Caco-2 (cell line): Measurements from ENCODE around the gene OPRD1. TPM values are rescaled to one million over a fixed set of nuclear protein-coding genes. Genes with fewer than 3 reads are reported as not detected.
A peak's percentile ranks its signal among the peaks of the same experiment; 100 is the strongest.
"Not testable (repeated sequence)": the region's sequence is repeated elsewhere in the genome, so short reads cannot be mapped to it uniquely, and the experiment has no call there.

Experiments used
- Bru-seq: library from RNA; stranded (reverse); fragments of 400-500 nt; gene quantifications from one replicate; lab custom pipeline; 2021; lab: Mats Ljungman, UMichigan
- BruChase-seq, 2 experiments: library from RNA; stranded (reverse); fragments of 400-500 nt; gene quantifications; one replicate each; lab custom pipeline; 2021; lab: Mats Ljungman, UMichigan
- BruUV-seq: library from RNA; stranded (reverse); fragments of 400-500 nt; replicated peaks from 2 replicates; lab custom pipeline; 2021; lab: Mats Ljungman, UMichigan
- CTCF ChIA-PET: fragments of 300-600 bp; sonication (Branson Sonifier 250); formaldehyde crosslinking; loops from one replicate; lab custom pipeline; 2022; ENCODE audit warnings: antibody characterized with exemption; lab: Charles Lee
- POLR2A ChIA-PET: fragments of 300-600 bp; sonication (Branson Sonifier 250); formaldehyde crosslinking; loops from one replicate; lab custom pipeline; 2022; ENCODE audit warnings: antibody characterized with exemption; lab: Charles Lee
- DNase-seq, 2 experiments: peaks; one replicate each; pipeline versions ENCODE4 v3.0.0 to v3.0.0-alpha.2; 2020 to 2022
- H3K27me3 ChIP-seq: replicated peaks from 2 replicates; pipeline ENCODE4 v1.6.0; 2011; ENCODE audit warnings: low read length; ENCODE audit not compliant: control insufficient read depth, insufficient read depth
- H3K36me3 ChIP-seq: 2 replicates; pipeline ENCODE4 v1.5.1; 2011; ENCODE audit warnings: low read length; ENCODE audit not compliant: control insufficient read depth, insufficient read depth
- H3K4me1 ChIP-seq: fragments of 250-450 bp; sonication (Bioruptor Pico); 2 replicates; pipeline ENCODE4 v1.5.1; 2020; ENCODE audit warnings: mild to moderate bottlenecking
- H3K4me3 ChIP-seq: 2 replicates; pipeline ENCODE4 v1.5.1; 2011; ENCODE audit warnings: low read depth, mild to moderate bottlenecking, control low read depth, low read length
- H3K9me3 ChIP-seq: fragments of 250-450 bp; sonication (Bioruptor Pico); 2 replicates; pipeline ENCODE4 v1.5.1; 2020; ENCODE audit warnings: mild to moderate bottlenecking, moderate library complexity
- H3K27ac Mint-ChIP-seq: one replicate; pipeline ENCODE4 v1.8.0; 2022; ENCODE audit warnings: mixed read lengths; ENCODE audit not compliant: unreplicated experiment
- H3K27me3 Mint-ChIP-seq: one replicate; pipeline ENCODE4 v1.8.0; 2022; ENCODE audit warnings: mixed read lengths; ENCODE audit not compliant: insufficient read depth, unreplicated experiment
- H3K36me3 Mint-ChIP-seq: one replicate; pipeline ENCODE4 v1.8.0; 2022; ENCODE audit warnings: mild to moderate bottlenecking, mixed read lengths; ENCODE audit not compliant: insufficient read depth, unreplicated experiment
- H3K4me1 Mint-ChIP-seq: one replicate; pipeline ENCODE4 v1.8.0; 2022; ENCODE audit warnings: low read depth, mixed read lengths; ENCODE audit not compliant: unreplicated experiment
- H3K4me3 Mint-ChIP-seq: one replicate; pipeline ENCODE4 v1.8.0; 2022; ENCODE audit warnings: mild to moderate bottlenecking, moderate library complexity, mixed read lengths; ENCODE audit not compliant: unreplicated experiment
- H3K9me3 Mint-ChIP-seq: one replicate; pipeline ENCODE4 v1.8.0; 2022; ENCODE audit warnings: mixed read lengths; ENCODE audit not compliant: unreplicated experiment
- intact Hi-C: fragments of 100-400 bp; cut with micrococcal nuclease; formaldehyde crosslinking; loops from one replicate; pipeline ENCODE4 v1.10.0; 2022; ENCODE audit not compliant: unreplicated experiment
- long read RNA-seq: library from polyadenylated mRNA; stranded (forward); transcript quantifications from one replicate; pipeline ENCODE4 v2.0.0, GENCODE V29; 2022
- total RNA-seq: library from RNA; stranded (reverse); gene quantifications from 2 replicates; pipeline ENCODE4 v1.2.3, GENCODE V29; 2022
- TF ChIP-seq, protein P1 (sequence below), 2 experiments: fragments of 200-600 bp in 1 of 2; IDR thresholded peaks; 1 replicate in 1 of 2; 2 replicates in 1 of 2; pipeline versions ENCODE4 v1.5.1 to v1.8.0; 2011 to 2022; ENCODE audit warnings: antibody characterized with exemption in 1 of 2, control low read depth in 1 of 2, inconsistent platforms in 1 of 2, low read depth in 1 of 2, low read length in 1 of 2, mild to moderate bottlenecking in 1 of 2, moderate library complexity in 1 of 2; ENCODE audit not compliant: insufficient read depth in 1 of 2, severe bottlenecking in 1 of 2, unreplicated experiment in 1 of 2

The OPRD1 gene
- 0.07 and 0.12 TPM in 2 replicates for total RNA-seq
- percentile 4 among the genes with signal in this experiment for Bru-seq, nascent RNA
- percentile 10 among the genes with signal in this experiment for BruChase-seq, experiment 1, labeled RNA remaining after a 2-hour chase
- BruChase-seq, experiment 2, labeled RNA remaining after a 6-hour chase: percentile 13 among the genes with signal in this experiment
- long read RNA-seq: 0 reads

DNA sequence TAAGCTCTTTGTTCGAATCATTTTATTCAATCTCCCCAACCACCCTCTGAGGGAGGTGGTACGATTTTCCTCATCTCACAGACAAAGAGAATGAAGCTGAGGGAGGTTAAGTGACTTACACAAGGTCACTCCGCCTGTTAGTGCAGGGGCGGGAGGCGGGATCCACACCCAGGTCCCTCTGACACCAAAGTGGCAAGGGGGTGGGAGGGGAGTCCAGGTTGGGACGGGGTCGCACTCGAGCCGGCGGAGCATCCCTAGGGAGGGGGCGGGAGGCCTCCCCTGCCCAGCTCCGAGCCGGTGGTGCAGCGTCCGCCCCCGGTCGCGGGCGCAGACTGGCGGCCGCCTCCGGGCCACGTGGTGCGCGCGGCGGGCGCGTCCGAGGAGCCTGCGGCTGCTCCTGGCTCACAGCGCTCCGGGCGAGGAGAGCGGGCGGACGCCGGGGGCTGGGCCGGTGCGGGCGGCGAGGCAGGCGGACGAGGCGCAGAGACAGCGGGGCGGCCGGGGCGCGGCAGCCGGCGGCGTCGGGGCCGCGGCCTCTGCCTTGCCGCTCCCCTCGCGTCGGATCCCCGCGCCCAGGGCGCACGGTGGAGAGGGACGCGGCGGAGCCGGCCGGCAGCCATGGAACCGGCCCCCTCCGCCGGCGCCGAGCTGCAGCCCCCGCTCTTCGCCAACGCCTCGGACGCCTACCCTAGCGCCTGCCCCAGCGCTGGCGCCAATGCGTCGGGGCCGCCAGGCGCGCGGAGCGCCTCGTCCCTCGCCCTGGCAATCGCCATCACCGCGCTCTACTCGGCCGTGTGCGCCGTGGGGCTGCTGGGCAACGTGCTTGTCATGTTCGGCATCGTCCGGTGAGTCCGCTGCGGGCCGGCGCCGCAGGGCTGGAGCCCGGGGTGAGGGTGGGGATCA lies at the start of gene OPRD1:
Gene OPRD1 (plus strand): TSS at position 405 of the 903 bp plus-strand sequence. CDS start 214 bp downstream, at position 619.
- Mint-ChIP-seq H3K27me3 (peaks cover 16% of the 10 kb centered on the region), H3K9me3 (no peaks in the 10 kb centered on the region), H3K4me3 (no peak within 1 kb of the TSS), H3K4me1 (no peaks in the 10 kb centered on the region), H3K27ac (no peak within 1 kb of the TSS), H3K36me3 (no peaks in the 10 kb centered on the region)
- POLR2A ChIA-PET: no interaction called here
- CTCF ChIA-PET: no interaction called here
- BruUV-seq: no TSS peak
- intact Hi-C loops: no loop called here
- no peak for DNase-seq
- Histone ChIP-seq H3K27me3 (no peaks in the 10 kb centered on the region), H3K9me3 (no peaks in the 10 kb centered on the region), H3K4me3 (peak within 1 kb of the TSS; percentile 16; the same call in 1 of the 2 replicates), H3K36me3 (no peaks in the 10 kb centered on the region), H3K4me1 (no peaks in the 10 kb centered on the region)
- TF ChIP-seq, protein P1, sequence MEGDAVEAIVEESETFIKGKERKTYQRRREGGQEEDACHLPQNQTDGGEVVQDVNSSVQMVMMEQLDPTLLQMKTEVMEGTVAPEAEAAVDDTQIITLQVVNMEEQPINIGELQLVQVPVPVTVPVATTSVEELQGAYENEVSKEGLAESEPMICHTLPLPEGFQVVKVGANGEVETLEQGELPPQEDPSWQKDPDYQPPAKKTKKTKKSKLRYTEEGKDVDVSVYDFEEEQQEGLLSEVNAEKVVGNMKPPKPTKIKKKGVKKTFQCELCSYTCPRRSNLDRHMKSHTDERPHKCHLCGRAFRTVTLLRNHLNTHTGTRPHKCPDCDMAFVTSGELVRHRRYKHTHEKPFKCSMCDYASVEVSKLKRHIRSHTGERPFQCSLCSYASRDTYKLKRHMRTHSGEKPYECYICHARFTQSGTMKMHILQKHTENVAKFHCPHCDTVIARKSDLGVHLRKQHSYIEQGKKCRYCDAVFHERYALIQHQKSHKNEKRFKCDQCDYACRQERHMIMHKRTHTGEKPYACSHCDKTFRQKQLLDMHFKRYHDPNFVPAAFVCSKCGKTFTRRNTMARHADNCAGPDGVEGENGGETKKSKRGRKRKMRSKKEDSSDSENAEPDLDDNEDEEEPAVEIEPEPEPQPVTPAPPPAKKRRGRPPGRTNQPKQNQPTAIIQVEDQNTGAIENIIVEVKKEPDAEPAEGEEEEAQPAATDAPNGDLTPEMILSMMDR (IDR thresholded peaks at IDR 0.05; ENCODE audit: insufficient read depth in 1 of 2, low read depth in 1 of 2, low read length in 1 of 2, severe bottlenecking in 1 of 2, unreplicated experiment in 1 of 2): no peak

DNA sequence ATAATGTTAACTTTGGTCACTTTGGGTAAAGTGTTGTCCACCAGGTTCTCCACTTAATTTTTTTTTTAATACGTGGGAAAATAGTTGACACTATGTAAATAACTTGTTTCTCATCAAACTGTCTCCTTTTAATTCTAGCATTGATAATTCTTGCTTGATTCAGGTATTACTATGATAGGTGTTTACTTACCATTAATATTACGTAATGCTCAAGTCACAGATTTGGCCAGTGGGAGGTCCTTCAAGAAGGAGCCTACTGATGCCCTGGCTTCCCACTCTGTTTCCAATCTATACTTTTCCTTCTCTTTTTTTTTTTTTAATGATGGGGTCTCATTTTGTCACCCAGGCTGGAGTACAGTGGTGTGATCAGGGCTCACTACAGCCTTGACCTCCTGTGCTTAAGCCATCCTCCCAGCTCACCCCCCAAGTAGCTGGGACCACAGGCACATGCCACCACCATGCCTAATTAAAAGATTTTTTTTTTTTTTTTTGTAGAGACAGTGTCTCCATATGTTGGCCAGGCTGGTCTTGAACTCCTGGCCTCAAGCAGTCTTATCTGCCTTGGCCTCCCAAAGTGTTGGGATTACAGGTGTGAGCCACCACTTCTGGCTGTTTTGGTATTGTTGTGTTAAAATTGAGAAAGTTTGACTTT lies 45.3 kb upstream of the OPRD1 start:
- no TSS peak for BruUV-seq
- Mint-ChIP-seq H3K36me3 (peaks cover 57% of the 10 kb centered on the region), H3K4me3 (no peak overlapping the region), H3K27ac (no peak overlapping the region), H3K27me3 (no peaks in the 10 kb centered on the region), H3K4me1 (no peaks in the 10 kb centered on the region), H3K9me3 (no peaks in the 10 kb centered on the region)
- no peaks in the 10 kb centered on the region for H3K27me3 ChIP-seq
- ChIA-PET CTCF (no interaction called here), POLR2A (no interaction called here)
- no peak overlapping the region for H3K4me3 ChIP-seq
- intact Hi-C loops: no loop called here
- TF ChIP-seq, protein P1 (IDR thresholded peaks at IDR 0.05; ENCODE audit: insufficient read depth in 1 of 2, low read depth in 1 of 2, low read length in 1 of 2, severe bottlenecking in 1 of 2, unreplicated experiment in 1 of 2): no peak
- no peak for DNase-seq
- H3K9me3 ChIP-seq: no peaks in the 10 kb centered on the region
- H3K4me1 ChIP-seq: no peaks in the 10 kb centered on the region
- no peaks in the 10 kb centered on the region for H3K36me3 ChIP-seq

DNA sequence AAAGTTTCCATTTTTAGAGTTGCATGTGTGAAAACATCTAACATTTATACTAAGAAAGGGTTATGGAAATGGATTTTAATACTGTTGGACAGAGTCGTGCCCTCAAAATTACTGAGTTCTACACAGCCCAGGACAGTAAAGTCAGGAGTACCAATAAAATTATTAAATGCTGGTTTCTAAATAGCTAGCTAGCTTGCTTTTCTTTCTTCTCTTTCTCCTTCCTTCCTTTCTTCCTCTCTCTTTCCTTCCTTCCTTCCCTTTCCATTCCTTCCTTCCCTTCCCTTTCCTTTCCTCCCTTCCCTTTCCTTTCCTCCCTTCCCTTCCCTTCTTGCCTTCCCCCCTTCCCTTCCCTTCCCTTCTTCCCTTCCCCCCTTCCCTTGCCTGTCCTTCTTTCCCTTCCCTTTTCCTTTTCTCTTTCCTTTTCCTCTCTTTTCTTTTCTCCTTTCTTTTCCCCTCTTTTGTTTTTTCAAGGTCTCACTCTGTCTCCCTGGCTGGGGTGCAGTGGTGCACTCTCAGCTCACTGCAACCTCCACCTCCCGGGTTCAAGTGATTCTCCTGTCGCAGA lies 41.3 kb upstream of the OPRD1 start:
- POLR2A ChIA-PET: no interaction called here
- TF ChIP-seq, protein P1 (IDR thresholded peaks at IDR 0.05; ENCODE audit: insufficient read depth in 1 of 2, low read depth in 1 of 2, low read length in 1 of 2, severe bottlenecking in 1 of 2, unreplicated experiment in 1 of 2): no peak
- no peaks in the 10 kb centered on the region for H3K27me3 ChIP-seq
- CTCF ChIA-PET: no interaction called here
- H3K36me3 ChIP-seq: no peaks in the 10 kb centered on the region
- H3K4me3 ChIP-seq: no peak overlapping the region
- no peaks in the 10 kb centered on the region for H3K9me3 ChIP-seq
- Mint-ChIP-seq H3K9me3 (no peaks in the 10 kb centered on the region), H3K27ac (no peak overlapping the region), H3K4me1 (no peaks in the 10 kb centered on the region), H3K4me3 (no peak overlapping the region), H3K36me3 (peaks cover 44% of the 10 kb centered on the region), H3K27me3 (no peaks in the 10 kb centered on the region)
- no peak for DNase-seq
- H3K4me1 ChIP-seq: no peaks in the 10 kb centered on the region
- intact Hi-C loops: no loop called here
- BruUV-seq: no TSS peak

DNA sequence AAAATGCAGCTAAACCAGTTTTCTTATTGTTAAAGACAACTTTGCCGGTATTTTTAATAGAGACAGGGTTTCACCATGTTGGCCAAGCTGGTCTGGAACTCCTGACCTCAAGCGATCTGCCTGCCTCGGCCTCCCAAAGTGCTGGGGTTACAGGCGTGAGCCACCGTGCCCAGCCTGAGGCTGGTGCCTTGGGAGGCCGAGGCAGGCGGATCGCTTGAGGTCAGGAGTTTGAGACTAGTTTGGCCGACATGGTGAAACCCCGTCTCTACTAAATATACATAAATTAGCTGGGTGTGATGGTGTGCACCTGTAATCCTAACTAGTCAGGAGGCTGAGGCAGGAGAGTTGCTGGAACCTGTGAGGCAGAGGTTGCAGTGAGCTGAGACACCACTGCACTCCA lies 40.0 kb upstream of the OPRD1 start:
- H3K36me3 ChIP-seq, H3K27ac Mint-ChIP-seq, BruUV-seq, CTCF ChIA-PET, H3K9me3 ChIP-seq, H3K4me1 ChIP-seq, H3K27me3 ChIP-seq, H3K9me3 Mint-ChIP-seq, H3K27me3 Mint-ChIP-seq, intact Hi-C loops, DNase-seq, H3K4me1 Mint-ChIP-seq, H3K4me3 ChIP-seq, POLR2A ChIA-PET, H3K4me3 Mint-ChIP-seq: not testable (repeated sequence)
- H3K36me3 Mint-ChIP-seq: peaks cover 32% of the 10 kb centered on the region
